Measurements from ENCODE around the gene RAB26. TPM values are rescaled to one million over a fixed set of nuclear protein-coding genes. Genes with fewer than 3 reads are reported as not detected.

The RAB26 gene
- total RNA-seq, 1 experiment from 2014 or later = 10.8 TPM

GRCh38 chr16:2171601-2172178 is 23.3 kb downstream of the RAB26 start:
- Mint-ChIP-seq H3K4me3 (ENCODE audit: low read depth, unreplicated experiment) (no peak overlapping the region), H3K27me3 (ENCODE audit: unreplicated experiment) (no peaks in the 10 kb centered on the region), H3K27ac (ENCODE audit: unreplicated experiment) (no peak overlapping the region), H3K4me1 (ENCODE audit: low read depth, unreplicated experiment) (no peaks in the 10 kb centered on the region), H3K9me3 (ENCODE audit: low read depth, unreplicated experiment) (no peaks in the 10 kb centered on the region), H3K36me3 (ENCODE audit: insufficient read depth, unreplicated experiment) (peaks cover 76% of the 10 kb centered on the region)
- intact Hi-C loops (cut with micrococcal nuclease; ENCODE audit: unreplicated experiment) = no loop called here
- DNase-seq = no peak
- TF ChIP-seq, protein P1, sequence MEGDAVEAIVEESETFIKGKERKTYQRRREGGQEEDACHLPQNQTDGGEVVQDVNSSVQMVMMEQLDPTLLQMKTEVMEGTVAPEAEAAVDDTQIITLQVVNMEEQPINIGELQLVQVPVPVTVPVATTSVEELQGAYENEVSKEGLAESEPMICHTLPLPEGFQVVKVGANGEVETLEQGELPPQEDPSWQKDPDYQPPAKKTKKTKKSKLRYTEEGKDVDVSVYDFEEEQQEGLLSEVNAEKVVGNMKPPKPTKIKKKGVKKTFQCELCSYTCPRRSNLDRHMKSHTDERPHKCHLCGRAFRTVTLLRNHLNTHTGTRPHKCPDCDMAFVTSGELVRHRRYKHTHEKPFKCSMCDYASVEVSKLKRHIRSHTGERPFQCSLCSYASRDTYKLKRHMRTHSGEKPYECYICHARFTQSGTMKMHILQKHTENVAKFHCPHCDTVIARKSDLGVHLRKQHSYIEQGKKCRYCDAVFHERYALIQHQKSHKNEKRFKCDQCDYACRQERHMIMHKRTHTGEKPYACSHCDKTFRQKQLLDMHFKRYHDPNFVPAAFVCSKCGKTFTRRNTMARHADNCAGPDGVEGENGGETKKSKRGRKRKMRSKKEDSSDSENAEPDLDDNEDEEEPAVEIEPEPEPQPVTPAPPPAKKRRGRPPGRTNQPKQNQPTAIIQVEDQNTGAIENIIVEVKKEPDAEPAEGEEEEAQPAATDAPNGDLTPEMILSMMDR (IDR thresholded peaks at IDR 0.05; ENCODE audit: unreplicated experiment) = no peak
- CTCF ChIA-PET = no interaction called here
- no TSS peak for BruUV-seq (replicated peaks)

- Mint-ChIP-seq H3K27ac (ENCODE audit: unreplicated experiment) (no peak overlapping the region), H3K36me3 (ENCODE audit: insufficient read depth, unreplicated experiment) (peaks cover 81% of the 10 kb centered on the region), H3K9me3 (ENCODE audit: low read depth, unreplicated experiment) (no peaks in the 10 kb centered on the region), H3K4me1 (ENCODE audit: low read depth, unreplicated experiment) (no peaks in the 10 kb centered on the region), H3K27me3 (ENCODE audit: unreplicated experiment) (no peaks in the 10 kb centered on the region), H3K4me3 (ENCODE audit: low read depth, unreplicated experiment) (no peak overlapping the region)
- intact Hi-C loops (cut with micrococcal nuclease; ENCODE audit: unreplicated experiment) = no loop called here
- DNase-seq = no peak
- BruUV-seq (replicated peaks) = no TSS peak
- CTCF ChIA-PET = interaction anchor here (0.6 to 1.0 kb wide), 2 partner anchors 9 to 22 kb away, joined by 3 read pairs; no protein-coding TSS in a partner anchor
- TF ChIP-seq, protein P1 (IDR thresholded peaks at IDR 0.05; ENCODE audit: unreplicated experiment) = no peak
Observed at GRCh38 chr16:2172688-2173335, 24.4 kb downstream of the RAB26 start.

- intact Hi-C loops (cut with micrococcal nuclease; ENCODE audit: unreplicated experiment) = no loop called here
- TF ChIP-seq, protein P1 (IDR thresholded peaks at IDR 0.05; ENCODE audit: unreplicated experiment) = no peak
- Mint-ChIP-seq H3K4me3 (ENCODE audit: low read depth, unreplicated experiment) (no peak overlapping the region), H3K4me1 (ENCODE audit: low read depth, unreplicated experiment) (no peaks in the 10 kb centered on the region), H3K27ac (ENCODE audit: unreplicated experiment) (no peak overlapping the region), H3K36me3 (ENCODE audit: insufficient read depth, unreplicated experiment) (peaks cover 77% of the 10 kb centered on the region), H3K9me3 (ENCODE audit: low read depth, unreplicated experiment) (no peaks in the 10 kb centered on the region), H3K27me3 (ENCODE audit: unreplicated experiment) (no peaks in the 10 kb centered on the region)
- no peak for DNase-seq
- no TSS peak for BruUV-seq (replicated peaks)
- CTCF ChIA-PET = interaction anchor here (1.0 kb wide), 1 partner anchor 10 kb away, joined by 3 read pairs; no protein-coding TSS in a partner anchor
Observed at GRCh38 chr16:2173366-2173765, 24.9 kb downstream of the RAB26 start.

DNA sequence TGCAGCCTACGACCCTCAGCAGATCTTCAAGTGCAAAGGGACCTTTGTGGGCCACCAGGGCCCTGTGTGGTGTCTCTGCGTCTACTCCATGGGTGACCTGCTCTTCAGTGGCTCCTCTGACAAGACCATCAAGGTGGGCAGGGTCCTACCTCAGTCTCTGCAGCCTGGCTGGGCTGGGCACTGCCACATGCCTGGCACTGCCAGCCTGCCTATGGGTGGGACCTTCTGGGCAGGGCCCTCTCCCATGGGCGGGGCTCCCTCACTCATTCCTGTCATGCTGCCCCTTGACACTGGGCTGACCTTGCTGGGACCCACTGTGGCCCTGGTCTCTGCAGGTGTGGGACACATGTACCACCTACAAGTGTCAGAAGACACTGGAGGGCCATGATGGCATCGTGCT is 25.5 kb downstream of the RAB26 start:
- TF ChIP-seq, protein P1 (IDR thresholded peaks at IDR 0.05; ENCODE audit: unreplicated experiment) = no peak
- intact Hi-C loops (cut with micrococcal nuclease; ENCODE audit: unreplicated experiment) = no loop called here
- no peaks in the 10 kb centered on the region for H3K9me3 Mint-ChIP-seq (ENCODE audit: low read depth, unreplicated experiment)
- CTCF ChIA-PET = interaction anchor here (0.6 kb wide), 1 partner anchor 333 kb away, joined by 5 read pairs; no protein-coding TSS in a partner anchor
- peaks cover 77% of the 10 kb centered on the region for H3K36me3 Mint-ChIP-seq (ENCODE audit: insufficient read depth, unreplicated experiment)
- BruUV-seq (replicated peaks) = no TSS peak
- no peak overlapping the region for H3K4me3 Mint-ChIP-seq (ENCODE audit: low read depth, unreplicated experiment)
- DNase-seq = no peak
- H3K4me1 Mint-ChIP-seq (ENCODE audit: low read depth, unreplicated experiment) = no peaks in the 10 kb centered on the region
- H3K27ac Mint-ChIP-seq (ENCODE audit: unreplicated experiment) = no peak overlapping the region
- no peaks in the 10 kb centered on the region for H3K27me3 Mint-ChIP-seq (ENCODE audit: unreplicated experiment)

Measured in Calu3 (cell line).